DMS53 treated with DMSO at 0.1 percent for 48 hours (cell line): ENCODE results near the gene VASP.
A peak's percentile ranks its signal among the peaks of the same experiment; 100 is the strongest.

Experiments used
- DNase-seq: peaks from one replicate; lab custom pipeline; 2025; ENCODE audit not compliant: unreplicated experiment; lab: John Stamatoyannopoulos, UW

Gene VASP

DNA sequence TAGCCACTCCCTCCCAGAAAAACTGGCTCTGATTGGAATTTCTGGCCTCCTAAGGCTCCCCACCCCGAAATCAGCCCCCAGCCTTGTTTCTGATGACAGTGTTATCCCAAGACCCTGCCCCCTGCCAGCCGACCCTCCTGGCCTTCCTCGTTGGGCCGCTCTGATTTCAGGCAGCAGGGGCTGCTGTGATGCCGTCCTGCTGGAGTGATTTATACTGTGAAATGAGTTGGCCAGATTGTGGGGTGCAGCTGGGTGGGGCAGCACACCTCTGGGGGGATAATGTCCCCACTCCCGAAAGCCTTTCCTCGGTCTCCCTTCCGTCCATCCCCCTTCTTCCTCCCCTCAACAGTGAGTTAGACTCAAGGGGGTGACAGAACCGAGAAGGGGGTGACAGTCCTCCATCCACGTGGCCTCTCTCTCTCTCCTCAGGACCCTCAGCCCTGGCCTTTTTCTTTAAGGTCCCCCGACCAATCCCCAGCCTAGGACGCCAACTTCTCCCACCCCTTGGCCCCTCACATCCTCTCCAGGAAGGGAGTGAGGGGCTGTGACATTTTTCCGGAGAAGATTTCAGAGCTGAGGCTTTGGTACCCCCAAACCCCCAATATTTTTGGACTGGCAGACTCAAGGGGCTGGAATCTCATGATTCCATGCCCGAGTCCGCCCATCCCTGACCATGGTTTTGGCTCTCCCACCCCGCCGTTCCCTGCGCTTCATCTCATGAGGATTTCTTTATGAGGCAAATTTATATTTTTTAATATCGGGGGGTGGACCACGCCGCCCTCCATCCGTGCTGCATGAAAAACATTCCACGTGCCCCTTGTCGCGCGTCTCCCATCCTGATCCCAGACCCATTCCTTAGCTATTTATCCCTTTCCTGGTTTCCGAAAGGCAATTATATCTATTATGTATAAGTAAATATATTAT, 33.3 kb upstream of the VASP start:
- DNase-seq = no peak

DNA sequence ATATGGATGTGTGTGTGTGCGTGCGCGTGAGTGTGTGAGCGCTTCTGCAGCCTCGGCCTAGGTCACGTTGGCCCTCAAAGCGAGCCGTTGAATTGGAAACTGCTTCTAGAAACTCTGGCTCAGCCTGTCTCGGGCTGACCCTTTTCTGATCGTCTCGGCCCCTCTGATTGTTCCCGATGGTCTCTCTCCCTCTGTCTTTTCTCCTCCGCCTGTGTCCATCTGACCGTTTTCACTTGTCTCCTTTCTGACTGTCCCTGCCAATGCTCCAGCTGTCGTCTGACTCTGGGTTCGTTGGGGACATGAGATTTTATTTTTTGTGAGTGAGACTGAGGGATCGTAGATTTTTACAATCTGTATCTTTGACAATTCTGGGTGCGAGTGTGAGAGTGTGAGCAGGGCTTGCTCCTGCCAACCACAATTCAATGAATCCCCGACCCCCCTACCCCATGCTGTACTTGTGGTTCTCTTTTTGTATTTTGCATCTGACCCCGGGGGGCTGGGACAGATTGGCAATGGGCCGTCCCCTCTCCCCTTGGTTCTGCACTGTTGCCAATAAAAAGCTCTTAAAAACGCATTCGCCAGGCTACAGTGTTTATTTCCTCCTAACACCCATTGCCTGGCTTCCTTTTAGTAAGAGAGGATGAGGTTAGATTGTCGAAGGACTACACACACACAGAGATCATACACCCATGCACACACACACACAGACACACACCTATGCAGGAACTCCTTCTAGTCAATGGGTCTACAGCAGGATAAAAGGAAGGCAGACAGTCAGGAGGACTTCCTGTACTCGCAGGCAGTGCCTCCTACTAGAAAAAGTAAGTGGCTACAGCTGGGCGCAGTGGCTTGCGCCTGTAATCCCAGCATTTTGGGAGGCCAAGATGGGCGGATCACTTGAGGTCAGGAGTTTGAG, 32.4 kb upstream of the VASP start:
- DNase-seq = no peak

DNA sequence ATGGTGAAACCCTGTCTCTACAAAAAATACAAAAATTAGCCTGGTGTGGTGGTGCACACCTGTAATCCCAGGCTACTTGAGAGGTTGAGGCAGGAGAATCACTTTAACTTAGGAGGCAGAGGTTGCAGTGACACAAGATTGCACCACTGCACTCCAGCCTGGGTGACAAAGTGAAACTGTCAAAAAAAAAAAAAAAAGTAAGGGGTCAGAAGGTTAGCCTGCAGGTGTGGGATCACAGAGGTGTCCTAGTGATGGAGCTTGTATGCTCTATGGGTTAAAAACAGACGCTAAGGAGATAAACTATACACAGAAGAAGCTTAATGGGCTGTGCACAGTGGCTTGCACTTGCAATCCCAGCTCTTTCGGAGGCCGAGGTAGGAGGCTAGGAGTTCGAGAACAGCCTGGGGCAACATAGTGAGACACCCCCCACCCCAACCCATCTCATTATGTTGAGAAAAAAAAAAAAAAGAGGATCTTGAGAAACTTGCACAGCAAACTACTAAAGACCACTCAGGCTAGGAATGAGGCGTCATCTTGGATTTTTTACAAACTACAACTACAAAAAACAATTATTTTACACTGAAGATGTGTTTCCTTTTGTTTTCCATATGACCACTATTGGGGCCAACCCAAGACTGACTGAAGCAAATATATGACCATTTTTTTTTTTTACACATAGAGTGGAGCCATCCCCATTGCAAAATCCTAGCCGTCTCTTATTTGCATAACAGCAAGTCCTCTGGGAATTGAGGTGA, 31.6 kb upstream of the VASP start:
- no peak for DNase-seq

DNA sequence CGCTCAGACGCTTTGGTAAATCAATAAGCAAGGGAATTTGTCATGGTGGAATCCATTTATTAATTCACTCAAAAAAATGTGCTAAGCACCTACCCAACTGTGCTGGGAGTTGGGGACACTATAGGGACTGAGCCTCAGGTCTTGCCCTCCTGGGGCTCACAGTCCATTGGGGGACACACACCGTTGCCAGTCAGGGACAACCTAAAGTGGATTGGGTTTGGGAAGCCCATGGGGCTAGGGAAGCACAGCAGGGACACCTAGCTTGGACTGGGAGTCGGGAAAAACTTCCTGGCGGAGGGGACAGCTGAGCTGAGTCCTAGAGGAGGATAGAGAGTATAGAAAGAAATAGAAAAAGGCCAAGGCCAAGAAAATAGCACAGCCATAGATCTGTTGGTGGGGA, 31.0 kb upstream of the VASP start:
- no peak for DNase-seq

DNA sequence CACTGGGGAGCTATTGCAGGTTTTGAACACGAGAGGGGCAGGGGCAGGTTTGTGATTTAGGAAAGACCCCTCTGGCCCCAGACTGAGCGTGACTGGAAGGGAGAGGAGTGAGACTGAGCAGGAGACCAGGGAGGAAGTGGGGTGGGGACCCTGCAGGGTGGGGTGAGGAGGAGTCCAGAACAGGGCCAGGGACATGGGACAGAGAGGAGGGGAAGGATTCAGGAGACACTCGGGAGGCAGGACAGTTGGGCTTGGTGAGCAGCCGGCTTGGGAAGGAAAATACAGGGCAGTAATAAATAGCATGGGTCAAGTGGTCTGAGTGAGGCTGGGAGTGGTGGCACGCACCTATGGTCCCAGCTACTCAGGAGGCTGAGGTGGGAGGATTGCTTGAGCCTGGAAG, 30.1 kb upstream of the VASP start:
- no peak for DNase-seq

DNA sequence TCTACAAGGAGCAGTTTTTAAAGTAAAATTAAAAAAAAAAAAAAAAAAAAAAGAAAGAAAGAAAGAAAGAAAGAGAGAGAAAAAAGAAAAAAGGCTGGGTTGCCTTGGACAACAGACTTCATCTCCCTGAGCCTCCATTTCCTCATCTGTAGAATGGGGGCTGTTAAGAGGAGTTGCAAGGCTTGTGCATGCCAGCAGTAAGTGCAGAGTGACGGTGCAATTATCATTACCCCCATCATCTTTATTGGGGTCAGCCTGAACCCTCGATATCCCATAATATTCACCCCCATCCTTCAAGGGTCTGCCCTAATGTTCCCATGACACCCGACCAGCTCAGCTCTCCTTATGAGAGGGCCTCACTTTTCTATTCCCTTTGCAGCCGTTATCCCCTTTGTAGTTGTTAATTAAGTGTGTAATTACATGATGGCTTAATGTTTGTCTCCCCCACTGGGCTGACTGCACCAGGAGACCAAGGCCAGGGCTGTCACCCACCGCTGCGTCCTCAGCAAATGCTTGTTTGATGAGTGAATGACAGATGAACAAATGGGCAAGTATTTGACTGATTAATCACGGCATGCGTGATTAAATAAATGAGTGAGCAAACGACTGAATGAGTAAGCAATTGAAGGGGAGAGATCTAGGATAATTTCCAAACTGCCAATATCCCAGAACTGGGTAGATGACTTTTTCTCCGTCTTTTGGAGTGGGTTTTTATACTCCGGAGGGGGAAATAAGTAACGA, 29.4 kb upstream of the VASP start:
- DNase-seq = no peak

DNA sequence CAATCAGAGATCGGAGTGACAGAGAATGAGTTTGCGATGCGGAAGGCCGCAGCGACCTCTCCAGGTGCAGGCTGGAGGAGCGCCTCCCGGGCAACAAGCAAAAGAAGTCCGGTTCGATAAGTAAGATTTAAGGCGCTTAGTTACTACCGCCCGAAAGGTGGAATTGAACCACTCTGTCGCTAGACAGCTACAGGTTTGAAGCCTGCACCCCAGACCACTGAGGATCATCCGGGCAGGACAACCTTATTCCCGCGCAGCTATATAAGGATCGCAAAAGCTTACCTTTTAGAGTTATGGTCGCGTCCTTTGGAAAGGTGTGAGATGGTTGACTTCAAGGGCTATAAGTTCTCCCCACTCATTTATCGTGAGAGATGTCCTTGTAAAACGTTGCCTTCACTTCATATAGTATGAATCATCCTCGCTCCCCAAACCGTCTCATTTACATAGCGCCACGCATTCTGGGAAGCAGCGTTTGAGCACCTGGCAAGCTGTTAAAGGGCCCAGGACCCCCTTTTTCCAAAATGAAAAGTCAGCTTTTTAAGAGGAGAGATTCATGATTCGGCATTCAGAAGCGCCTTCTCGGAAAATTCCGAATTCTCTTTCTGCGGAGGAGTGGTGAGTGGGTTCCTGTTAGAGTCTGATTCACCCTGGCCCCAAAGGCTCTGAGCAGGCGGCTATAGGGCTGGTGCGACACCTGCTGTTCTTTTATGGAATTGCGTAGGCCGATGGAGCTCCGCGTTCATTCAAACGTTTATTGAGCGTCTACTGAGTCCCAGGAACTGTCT, 28.6 kb upstream of the VASP start:
- DNase-seq = peak; percentile 77

DNA sequence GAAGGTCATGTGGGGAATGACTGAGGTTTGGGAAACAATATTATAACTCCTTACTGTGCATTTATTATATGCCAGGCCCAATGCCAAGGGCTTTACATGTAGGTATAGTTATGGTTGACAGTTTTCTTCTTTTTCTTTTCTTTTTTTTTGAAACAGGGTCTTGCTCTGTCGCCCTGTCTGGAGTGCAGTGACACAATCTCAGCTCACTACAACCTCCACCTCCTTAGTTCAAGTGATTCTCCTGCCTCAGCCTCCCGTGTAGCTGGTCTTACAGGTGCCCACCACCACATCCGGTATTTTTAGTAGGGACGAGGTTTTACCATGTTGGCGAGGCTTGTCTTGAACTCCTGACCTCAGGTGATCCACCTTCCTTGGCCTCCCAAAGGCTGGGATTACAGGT, 24.2 kb upstream of the VASP start:
- DNase-seq = no peak

DNA sequence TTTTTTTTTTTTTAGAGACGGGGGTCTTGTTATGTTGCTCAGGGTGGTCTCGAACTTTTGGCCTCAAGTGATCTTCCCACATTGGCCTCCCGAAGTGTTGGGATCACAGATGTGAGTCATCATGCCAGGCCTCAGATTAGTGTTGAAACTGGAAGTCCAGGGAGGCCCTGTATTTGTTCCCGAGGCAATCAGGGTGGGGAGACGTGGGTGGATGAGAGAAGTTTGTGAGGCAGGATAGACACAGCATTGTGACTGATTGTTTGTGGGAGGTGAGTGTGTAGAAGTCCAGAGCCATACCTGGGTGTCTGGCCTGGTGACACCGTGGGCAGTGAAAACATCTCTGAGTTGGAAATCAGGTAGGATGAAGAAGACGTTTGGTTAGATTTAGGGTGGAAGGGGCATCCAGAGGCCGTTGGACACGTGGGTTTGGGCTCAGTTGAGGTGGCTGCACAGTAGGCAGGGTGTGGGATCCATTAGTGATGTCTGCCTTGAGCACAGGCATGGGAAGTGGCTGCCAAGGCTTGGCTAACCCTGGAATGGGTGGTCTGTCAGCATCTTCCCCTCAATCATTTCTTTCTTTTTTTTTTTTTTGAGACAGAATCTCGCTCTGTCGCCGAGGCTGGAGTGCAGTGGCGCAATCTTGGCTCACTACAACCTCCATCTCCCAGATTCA, 22.9 kb upstream of the VASP start:
- DNase-seq = no peak

DNA sequence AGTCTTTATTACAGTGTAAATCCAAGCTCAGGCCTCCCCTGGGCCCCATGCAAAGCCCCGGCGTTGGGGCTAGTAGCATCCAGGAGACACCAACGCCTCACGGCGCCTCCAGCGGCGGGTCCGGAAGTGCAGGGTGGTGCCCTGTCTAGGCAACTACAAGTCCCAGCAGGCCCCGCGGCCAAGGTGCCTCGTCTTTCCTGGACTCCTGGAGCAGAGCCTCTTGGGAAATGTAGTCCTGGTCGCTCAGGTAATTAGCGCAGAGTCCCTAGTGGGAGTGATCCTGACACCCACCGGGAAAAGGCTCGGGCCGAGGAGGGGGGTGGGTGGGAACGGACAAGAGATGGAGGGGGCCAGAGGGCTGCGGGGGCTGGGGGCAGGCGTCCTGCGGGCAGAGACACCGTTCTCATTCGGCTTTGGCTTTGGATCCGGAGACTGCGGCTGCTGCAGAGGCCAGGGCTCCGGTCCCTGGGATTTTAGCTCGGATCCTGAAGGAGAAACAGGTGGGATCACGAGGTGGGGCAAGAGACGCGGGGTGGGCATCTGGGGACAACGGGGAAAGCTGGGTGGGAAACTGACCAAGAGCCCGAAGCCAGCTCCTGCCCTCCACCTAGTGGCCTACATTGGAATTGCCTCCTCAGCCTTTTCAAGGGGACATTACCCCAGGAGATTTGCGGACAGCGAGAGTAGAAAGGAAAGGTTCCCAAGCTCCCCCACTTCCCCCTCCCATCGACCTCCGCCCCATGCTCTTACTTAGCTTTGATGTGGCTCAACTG, 21.8 kb upstream of the VASP start:
- peak; percentile 81 for DNase-seq

DNA sequence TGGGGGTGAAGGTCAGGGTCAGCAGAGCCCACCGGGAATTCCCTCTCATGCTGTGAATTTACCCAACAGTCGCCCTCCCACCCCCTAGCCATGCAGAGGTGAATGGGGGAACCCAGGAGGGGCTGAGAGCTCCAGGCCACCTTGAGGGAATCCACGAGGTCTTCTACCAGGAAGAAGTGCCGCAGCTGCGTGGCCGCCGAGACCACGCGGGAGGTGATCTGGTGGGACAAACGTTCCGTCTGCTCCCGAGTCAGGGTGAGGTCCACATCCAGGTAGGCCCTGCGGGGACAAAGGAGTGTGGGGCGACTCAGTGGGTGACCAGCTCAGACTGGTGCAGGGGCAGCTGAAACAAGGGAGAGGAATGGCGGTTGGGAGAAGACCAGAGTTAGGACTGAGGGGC, 18.6 kb upstream of the VASP start:
- no peak for DNase-seq

DNA sequence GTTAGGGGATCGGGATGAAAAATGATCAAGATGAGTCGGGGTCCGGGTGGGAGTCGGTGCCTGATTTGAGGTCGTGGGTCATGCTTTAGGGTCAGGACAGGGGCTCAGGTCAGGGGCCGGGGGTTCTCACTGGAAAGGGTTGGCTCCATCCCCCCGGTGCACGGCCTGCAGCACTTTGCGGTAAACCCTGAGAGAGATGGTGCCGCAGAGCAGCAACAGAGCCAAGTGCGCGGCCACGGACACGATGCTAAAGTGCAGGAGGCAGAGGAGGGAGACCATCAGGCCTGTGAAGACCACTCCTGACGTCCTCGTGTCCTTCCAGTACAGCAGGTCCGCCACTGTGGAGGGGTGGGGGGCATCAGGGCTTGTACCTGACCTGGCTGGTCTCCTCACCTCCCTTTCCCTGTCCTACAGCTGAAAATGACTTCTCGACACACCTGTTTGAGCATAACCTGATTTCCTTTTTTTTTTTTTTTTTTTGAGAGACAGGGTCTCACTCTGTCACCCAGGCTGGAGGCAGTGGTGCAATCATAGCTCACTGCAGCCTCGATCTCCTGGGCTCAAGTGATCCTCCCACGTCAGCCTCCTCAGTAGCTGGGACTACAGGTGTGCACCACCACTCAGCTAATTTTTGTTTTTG, 17.9 kb upstream of the VASP start:
- DNase-seq = no peak

DNA sequence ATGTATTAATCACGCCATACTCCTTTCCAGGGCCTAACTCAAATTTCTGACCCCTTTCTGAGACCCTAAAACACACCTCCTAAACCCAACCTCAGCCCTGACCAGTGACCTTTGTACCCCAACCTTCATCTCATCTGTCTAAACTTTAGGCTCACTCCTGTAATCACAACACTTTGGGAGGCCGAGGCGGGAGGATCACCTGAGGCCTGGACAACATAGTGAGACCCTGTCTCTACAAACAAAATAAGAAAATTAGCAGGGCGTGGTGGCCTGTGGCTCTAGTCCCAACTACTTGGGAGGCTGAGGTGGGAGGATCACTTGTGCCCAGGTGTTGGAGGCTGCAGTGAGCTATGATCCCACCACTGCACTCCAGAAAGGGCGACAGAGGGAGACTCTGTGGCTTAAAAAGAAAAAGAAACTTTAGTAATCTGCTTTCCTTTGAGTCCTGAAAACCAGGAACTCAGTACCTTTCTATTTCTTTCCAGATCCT, 15.1 kb upstream of the VASP start:
- no peak for DNase-seq

DNA sequence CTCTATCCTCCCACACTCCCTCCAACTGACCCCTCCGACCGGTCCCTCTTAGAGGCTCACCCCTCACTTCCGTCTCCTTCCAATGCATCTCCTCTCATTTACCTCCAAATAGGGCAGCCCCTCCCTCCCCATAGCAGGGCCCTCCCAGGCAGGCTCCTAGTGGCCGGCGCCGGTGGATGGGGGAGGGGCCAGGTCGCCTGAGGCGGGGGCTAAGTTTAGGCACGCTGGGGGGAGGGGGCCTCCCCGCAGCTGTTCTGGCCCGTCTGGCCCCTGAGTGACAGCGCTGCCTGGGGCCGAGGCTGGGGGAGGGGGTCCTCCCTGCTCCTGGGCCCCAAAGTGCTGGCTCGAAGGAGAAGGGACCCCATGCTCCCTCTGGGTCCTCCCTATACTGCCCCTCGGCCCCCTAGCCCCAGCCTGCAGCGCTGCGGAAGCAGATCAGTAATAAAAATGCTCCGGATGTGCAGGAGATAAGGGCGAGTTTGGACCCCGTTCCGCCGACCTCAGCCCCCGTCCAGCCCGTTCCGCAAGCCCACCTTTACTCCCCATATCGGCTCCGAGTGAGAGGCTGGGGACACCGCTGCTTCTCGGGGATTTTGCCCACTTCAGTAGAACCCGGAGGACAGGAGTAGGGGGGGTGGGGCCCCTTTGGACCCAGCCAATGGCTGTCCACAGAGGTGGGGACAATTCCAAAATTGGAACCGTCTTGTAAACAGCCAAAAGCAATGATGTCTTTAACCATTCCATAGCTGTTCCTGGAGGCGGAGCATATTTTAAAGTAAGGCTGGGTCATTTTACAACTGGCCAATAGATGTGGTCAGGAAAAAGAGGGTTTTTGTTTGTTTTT, 14.4 kb upstream of the VASP start:
- DNase-seq = no peak

DNA sequence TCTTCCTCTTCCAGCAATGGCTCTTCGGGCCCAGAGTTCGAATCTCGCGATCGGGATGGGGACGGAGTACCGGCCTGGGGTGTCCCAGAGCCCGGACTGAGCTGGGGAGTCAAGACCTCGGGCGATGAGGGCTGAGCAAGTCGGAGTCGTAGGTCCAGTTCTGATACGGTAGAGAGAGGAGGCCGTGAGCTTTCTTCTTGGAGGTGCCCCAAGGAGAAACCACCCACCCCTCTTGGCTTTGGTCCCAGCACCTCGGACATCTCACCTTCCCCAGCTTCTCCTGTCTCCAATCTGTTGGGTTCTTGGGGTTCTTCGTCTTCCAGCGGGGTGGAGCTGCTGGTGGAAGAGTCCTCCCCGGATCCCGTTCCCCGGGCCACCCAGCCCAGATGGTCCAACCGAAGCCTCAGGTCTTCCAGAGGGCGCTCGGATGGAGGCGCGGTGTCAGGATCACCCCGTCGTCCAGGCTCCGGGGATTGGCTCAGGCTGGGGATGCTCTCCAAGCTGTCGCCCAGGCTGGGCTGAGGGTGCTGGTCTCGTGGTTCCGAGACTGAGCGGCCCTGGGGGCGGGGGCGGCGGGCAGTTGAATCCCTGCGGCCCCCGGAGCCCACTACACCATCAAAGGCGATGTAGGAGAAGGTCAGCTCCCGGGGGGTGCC, 12.9 kb upstream of the VASP start:
- no peak for DNase-seq

DNA sequence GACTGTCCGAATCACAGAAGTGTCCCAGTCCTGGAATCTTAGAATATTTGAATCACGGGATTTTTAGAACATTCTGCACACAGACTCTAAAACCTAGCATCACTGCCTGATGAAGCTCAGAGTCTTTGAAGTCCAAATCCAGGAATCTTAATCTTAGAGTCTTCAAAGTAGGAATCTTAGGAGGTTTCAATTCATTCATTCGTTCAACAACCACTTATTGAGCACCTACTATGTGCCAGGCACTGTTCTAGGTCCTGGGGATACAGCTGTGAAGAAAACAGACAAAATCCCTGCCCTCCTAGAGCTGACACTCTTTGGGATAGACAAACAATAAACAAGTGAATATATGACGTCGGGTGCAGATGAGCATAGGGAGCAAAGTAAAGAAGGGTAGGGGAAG, 12.1 kb upstream of the VASP start:
- DNase-seq = no peak
